Endodermal cell (in vitro differentiated cells): ENCODE data around the gene CEP135. TPM values are rescaled to one million over a fixed set of nuclear protein-coding genes. Genes with fewer than 3 reads are reported as not detected.

ENCODE experiments used
- DNase-seq: peaks from one replicate; pipeline ENCODE4 v3.0.0-alpha.2; 2017
- H3K27ac ChIP-seq: 2 replicates; pipeline ENCODE4 v1.5.1; 2013; ENCODE audit warnings: mild to moderate bottlenecking, low read depth, low read length, moderate library complexity
- H3K27me3 ChIP-seq: 2 replicates; pipeline ENCODE4 v1.6.1; 2013; ENCODE audit warnings: mild to moderate bottlenecking, low read length, moderate library complexity; ENCODE audit not compliant: insufficient read depth, control insufficient read depth, poor library complexity, severe bottlenecking
- H3K36me3 ChIP-seq: 2 replicates; pipeline ENCODE4 v1.7.0; 2013; ENCODE audit warnings: mild to moderate bottlenecking, low read length, moderate library complexity; ENCODE audit not compliant: control insufficient read depth, insufficient read depth
- H3K4me1 ChIP-seq: one replicate; pipeline ENCODE4 v1.7.0; 2013; ENCODE audit warnings: low read length; ENCODE audit not compliant: control insufficient read depth, insufficient read depth
- H3K4me3 ChIP-seq: 2 replicates; pipeline ENCODE4 v1.5.1; 2013; ENCODE audit warnings: mild to moderate bottlenecking, low read length, moderate library complexity
- H3K9ac ChIP-seq: 2 replicates; pipeline ENCODE4 v1.6.1; 2013; ENCODE audit warnings: mild to moderate bottlenecking, low read length, moderate library complexity; ENCODE audit not compliant: poor library complexity, severe bottlenecking; ENCODE audit errors: extremely low read depth
- H3K9me3 ChIP-seq: 2 replicates; pipeline ENCODE4 v1.6.1; 2013; ENCODE audit warnings: mild to moderate bottlenecking, low read length, moderate library complexity; ENCODE audit not compliant: control insufficient read depth
- H3K27ac Mint-ChIP-seq: 2 replicates; pipeline ENCODE4 v1.8.0; 2020; ENCODE audit warnings: mixed read lengths
- H3K27me3 Mint-ChIP-seq: 2 replicates; pipeline ENCODE4 v1.8.0; 2021; ENCODE audit warnings: mild to moderate bottlenecking, mixed read lengths; ENCODE audit not compliant: insufficient read depth
- H3K36me3 Mint-ChIP-seq: 2 replicates; pipeline ENCODE4 v1.8.0; 2020; ENCODE audit warnings: low read depth, mixed read lengths
- H3K4me1 Mint-ChIP-seq: 2 replicates; pipeline ENCODE4 v1.8.0; 2020; ENCODE audit warnings: mixed read lengths
- H3K4me3 Mint-ChIP-seq: 2 replicates; pipeline ENCODE4 v1.8.0; 2020; ENCODE audit warnings: mild to moderate bottlenecking, moderate library complexity, mixed read lengths
- H3K9me3 Mint-ChIP-seq: 2 replicates; pipeline ENCODE4 v1.8.0; 2020; ENCODE audit warnings: mild to moderate bottlenecking, mixed read lengths
- total RNA-seq, 2 donors: library from RNA; stranded (reverse); fragmentation: NEBNext Ultra II Directional in 1 of 2; extraction: Animal tissue kit (Norgen Biotek cat#: 25700) in 1 of 2; gene quantifications; 2 replicates in 1 of 2; 3 replicates in 1 of 2; pipeline ENCODE4 v1.2.1, GENCODE V29; 2021
- TF ChIP-seq, protein P1 (sequence below): fragments of 200-600 bp; sonication (generic); conservative IDR thresholded peaks from 2 replicates; pipeline ENCODE4 v1.5.0; 2021; ENCODE audit warnings: antibody characterized with exemption, mild to moderate bottlenecking

The CEP135 gene
- total RNA-seq, 2 donors from 2014 or later, result 28.0 to 37.4 TPM

DNA sequence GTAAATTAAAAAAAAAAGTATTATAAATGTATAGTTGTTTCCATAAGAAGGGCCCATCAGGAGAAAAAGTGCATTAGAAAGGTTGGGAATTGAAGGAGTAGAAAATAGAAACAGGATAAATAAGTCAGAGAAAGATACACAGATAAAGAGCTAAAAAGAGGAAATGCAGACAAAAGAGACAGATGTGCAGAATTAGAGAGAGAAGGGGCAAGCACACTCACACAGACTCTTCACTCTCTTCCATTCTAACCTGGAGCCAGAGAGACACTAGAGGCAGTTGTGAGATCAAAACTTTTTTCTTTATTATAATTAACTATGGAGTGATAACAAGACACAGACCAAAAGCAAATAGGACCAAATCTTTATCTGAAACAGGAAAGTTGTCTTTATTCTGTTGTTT, 134.1 kb downstream of the CEP135 start:
- Histone ChIP-seq H3K9me3 (peaks cover 6% of the 10 kb centered on the region), H3K9ac (no peak overlapping the region), H3K4me3 (no peak overlapping the region), H3K27me3 (no peaks in the 10 kb centered on the region), H3K36me3 (no peaks in the 10 kb centered on the region), H3K4me1 (peaks cover 5% of the 10 kb centered on the region), H3K27ac (no peak overlapping the region)
- TF ChIP-seq, protein P1, sequence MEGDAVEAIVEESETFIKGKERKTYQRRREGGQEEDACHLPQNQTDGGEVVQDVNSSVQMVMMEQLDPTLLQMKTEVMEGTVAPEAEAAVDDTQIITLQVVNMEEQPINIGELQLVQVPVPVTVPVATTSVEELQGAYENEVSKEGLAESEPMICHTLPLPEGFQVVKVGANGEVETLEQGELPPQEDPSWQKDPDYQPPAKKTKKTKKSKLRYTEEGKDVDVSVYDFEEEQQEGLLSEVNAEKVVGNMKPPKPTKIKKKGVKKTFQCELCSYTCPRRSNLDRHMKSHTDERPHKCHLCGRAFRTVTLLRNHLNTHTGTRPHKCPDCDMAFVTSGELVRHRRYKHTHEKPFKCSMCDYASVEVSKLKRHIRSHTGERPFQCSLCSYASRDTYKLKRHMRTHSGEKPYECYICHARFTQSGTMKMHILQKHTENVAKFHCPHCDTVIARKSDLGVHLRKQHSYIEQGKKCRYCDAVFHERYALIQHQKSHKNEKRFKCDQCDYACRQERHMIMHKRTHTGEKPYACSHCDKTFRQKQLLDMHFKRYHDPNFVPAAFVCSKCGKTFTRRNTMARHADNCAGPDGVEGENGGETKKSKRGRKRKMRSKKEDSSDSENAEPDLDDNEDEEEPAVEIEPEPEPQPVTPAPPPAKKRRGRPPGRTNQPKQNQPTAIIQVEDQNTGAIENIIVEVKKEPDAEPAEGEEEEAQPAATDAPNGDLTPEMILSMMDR, result no peak
- no peak for DNase-seq
- Mint-ChIP-seq H3K27me3 (no peaks in the 10 kb centered on the region), H3K4me1 (peaks cover 12% of the 10 kb centered on the region), H3K4me3 (no peak overlapping the region), H3K9me3 (no peaks in the 10 kb centered on the region), H3K27ac (no peak overlapping the region), H3K36me3 (no peaks in the 10 kb centered on the region)

Other genes with a start within 250 kb of the CEP135 start
- not detected for gene EXOC1L, start 129.2 kb upstream of the CEP135 start, total RNA-seq
- gene EXOC1, start 95.3 kb upstream of the CEP135 start, total RNA-seq, result 10 to 100 TPM; 26.5 to 26.9 TPM